Measurements from ENCODE around the gene ZFR2. TPM values are rescaled to one million over a fixed set of nuclear protein-coding genes. Genes with fewer than 3 reads are reported as not detected.

The ZFR2 gene
- total and polyA plus RNA-seq, 4 experiments from 2014 or later = 1.2 to 4.1 (median 3.5) TPM

DNA sequence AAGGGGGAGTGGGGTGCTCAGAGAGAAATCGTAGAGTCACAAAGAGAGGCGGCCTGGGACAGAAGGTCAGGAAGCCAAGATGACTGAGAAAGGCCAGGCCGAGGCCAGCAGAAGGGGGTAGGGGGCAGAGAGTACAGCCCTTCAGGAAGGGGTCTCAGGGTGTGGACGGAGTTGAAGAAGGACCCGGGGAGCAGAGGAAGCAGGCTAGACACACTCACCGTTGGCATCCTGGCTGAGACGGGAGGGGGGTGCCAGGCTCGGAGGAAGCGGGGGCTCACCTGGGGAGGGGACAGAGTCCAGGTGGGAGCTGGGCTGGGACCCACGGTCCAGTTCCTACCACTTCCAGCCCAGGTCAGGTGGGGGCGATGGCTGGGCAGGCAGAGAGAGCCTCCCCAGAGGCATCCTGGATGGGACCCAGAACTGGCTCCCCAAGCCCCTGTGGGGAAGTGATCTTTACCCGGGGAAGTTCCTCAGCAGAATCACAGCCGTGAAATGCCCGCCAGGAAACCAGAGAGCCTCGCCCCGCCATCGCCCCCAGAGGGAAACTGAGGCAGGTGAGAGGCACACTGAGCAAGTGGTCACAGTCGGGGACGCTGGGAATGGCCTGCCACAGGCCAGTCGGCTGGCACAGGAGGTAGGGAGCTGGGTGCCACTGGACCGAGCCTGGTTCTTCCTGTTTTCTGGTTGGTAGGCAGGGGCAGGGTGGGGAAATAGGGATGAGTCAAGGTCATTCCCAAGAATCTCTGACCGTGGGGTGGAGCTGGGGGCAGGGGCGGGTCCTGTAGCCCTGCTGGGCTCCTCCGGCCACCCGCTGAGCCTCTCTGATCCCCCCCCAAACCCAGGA, 84.0 kb downstream of the ZFR2 start:
- Histone ChIP-seq H3K9me3 (ENCODE audit: control insufficient read depth in 1 of 2, low read length in 2 of 2) (peaks cover 0 to 17% of the 10 kb centered on the region in 2 donors), H3K4me1 (ENCODE audit: insufficient read depth, low read length) (peaks cover 6% of the 10 kb centered on the region), H3K36me3 (ENCODE audit: insufficient read depth, low read length) (no peaks in the 10 kb centered on the region), H3K27me3 (ENCODE audit: insufficient read depth, low read length) (no peaks in the 10 kb centered on the region), H3K27ac (ENCODE audit: low read depth, low read length) (no peak overlapping the region), H3K4me3 (ENCODE audit: low read length in 2 of 2) (peak overlapping the region in 1 of 2 donors; percentile 23)
- Mint-ChIP-seq H3K4me3 (peak overlapping the region; percentile 82 to 85 (median 83)), H3K27me3 (no peaks in the 10 kb centered on the region), H3K9me3 (peaks cover 2 to 26% (median 19%) of the 10 kb centered on the region in 8 donors), H3K27ac (peak overlapping the region in 5 of 7 donors; percentile 31 to 75 (median 52)), H3K4me1 (peaks cover 6 to 19% (median 16%) of the 10 kb centered on the region in 4 donors), H3K36me3 (peaks cover 14 to 20% of the 10 kb centered on the region in 2 donors)
- intact Hi-C loops (cut with micrococcal nuclease) = loop anchor here (1.0 kb wide), 1 partner anchor 37 kb away; no protein-coding TSS in a partner anchor
- no peak for DNase-seq
- ChIA-PET POLR2A (ENCODE audit: partially characterized antibody) (interaction anchor here (1.4 to 2.1 kb wide), 2 partner anchors 22 to 37 kb away, joined by 4 to 8 read pairs; partner anchors contain the start of gene MRPL54), CTCF (ENCODE audit: partially characterized antibody) (no interaction called here)

DNA sequence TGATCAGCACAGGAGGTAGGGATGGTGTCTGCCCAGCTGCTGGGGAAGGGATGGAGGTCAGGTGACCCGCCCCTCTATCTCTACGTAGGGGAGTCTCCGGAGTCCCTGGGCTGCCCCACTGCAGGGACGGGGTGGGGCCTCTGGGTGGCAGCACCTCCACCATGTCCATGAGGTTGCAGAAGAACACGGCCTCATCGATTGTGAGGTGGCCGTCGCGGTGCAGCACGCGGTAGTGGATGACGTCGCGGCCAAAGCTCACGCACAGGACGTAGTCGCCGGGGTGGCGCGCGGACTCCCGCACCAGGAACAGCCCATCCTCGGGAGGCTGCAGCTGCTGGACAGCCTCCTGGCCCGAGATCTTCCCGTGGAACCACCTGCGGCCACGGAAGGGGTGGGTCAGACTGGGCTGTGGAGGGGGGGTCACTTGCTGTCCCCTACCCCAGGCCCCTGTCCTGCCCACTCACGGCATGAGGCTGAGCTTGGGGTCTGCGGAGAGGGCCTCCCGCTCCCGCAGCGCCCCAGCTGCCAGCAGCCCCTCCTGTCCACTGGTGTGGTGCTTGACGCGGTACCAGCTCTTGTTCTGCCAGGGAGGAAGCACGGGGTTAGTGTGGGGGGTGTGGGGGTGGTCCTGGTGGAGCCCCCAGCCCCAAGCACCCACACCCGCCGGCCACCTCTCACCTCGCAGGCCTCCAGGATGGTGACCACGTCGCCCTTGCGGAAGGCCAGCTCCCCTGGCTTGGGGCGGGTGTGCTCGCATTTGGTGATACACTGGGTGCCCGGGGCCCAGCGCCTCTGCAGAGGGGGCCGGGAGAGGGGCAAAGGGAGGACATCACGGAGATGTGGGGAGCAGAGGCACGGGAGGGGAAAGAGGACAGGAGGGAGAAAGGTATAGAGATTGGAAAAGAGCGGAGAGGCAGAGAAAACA, 84.9 kb downstream of the ZFR2 start:
- intact Hi-C loops (cut with micrococcal nuclease) = no loop called here
- H3K9me3 ChIP-seq (ENCODE audit: control insufficient read depth in 1 of 2, low read length in 2 of 2) = peaks cover 0 to 17% of the 10 kb centered on the region in 2 donors
- Mint-ChIP-seq H3K36me3 (peaks cover 14 to 20% of the 10 kb centered on the region in 2 donors), H3K9me3 (peaks cover 2 to 27% (median 19%) of the 10 kb centered on the region in 8 donors), H3K27ac (peak overlapping the region in 5 of 7 donors; percentile 6 to 79 (median 42)), H3K4me3 (peak overlapping the region in 6 of 8 donors; percentile 41 to 85 (median 82)), H3K27me3 (no peaks in the 10 kb centered on the region), H3K4me1 (peaks cover 4 to 17% (median 13%) of the 10 kb centered on the region in 4 donors)
- CTCF ChIA-PET (ENCODE audit: partially characterized antibody) = interaction anchor here (0.7 to 1.9 kb wide), 3 partner anchors 21 to 38 kb away, joined by 3 to 5 read pairs (median 5); partner anchors contain the start of gene MRPL54
- H3K4me3 ChIP-seq (ENCODE audit: low read length in 2 of 2) = no peak overlapping the region
- H3K4me1 ChIP-seq (ENCODE audit: insufficient read depth, low read length) = peaks cover 6% of the 10 kb centered on the region
- H3K27me3 ChIP-seq (ENCODE audit: insufficient read depth, low read length) = no peaks in the 10 kb centered on the region
- peak in 3 of 5 donors; percentile 36 to 40 (median 39) for DNase-seq
- no peak overlapping the region for H3K27ac ChIP-seq (ENCODE audit: low read depth, low read length)
- no peaks in the 10 kb centered on the region for H3K36me3 ChIP-seq (ENCODE audit: insufficient read depth, low read length)
- POLR2A ChIA-PET (ENCODE audit: partially characterized antibody) = interaction anchor here (0.9 to 2.1 kb wide), 2 partner anchors 21 to 38 kb away, joined by 4 to 8 read pairs; partner anchors contain the start of gene MRPL54

DNA sequence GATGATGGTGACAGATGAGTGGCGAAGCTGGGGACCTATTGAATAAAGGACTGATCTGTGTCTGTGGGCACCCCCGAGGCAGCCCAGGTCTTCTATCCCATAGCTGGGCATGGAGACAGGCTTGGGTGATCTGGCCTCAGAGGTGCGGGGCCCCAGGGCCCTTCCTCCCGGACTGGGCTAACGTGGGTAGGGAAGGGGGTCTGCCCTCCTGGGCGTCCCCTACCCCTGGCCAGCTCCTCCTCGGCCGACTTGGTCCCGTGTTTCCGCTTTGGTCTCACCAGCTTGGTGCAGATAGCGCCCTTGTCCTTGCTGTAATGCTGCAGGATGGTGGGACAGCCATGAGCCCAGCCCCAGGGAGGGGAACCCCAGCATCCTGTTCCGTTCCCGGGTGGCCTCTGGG, 85.9 kb downstream of the ZFR2 start:
- ChIA-PET POLR2A (ENCODE audit: partially characterized antibody) (no interaction called here), CTCF (ENCODE audit: partially characterized antibody) (interaction anchor here (1.4 to 1.9 kb wide), 2 partner anchors 20 to 39 kb away, joined by 5 read pairs; partner anchors contain the start of gene MRPL54)
- H3K9me3 Mint-ChIP-seq = peaks cover 2 to 27% (median 19%) of the 10 kb centered on the region in 8 donors
- Histone ChIP-seq H3K4me3 (ENCODE audit: low read length in 2 of 2) (no peak overlapping the region), H3K27ac (ENCODE audit: low read depth, low read length) (no peak overlapping the region), H3K36me3 (ENCODE audit: insufficient read depth, low read length) (no peaks in the 10 kb centered on the region), H3K4me1 (ENCODE audit: insufficient read depth, low read length) (peaks cover 6% of the 10 kb centered on the region), H3K27me3 (ENCODE audit: insufficient read depth, low read length) (no peaks in the 10 kb centered on the region), H3K9me3 (ENCODE audit: control insufficient read depth in 1 of 2, low read length in 2 of 2) (peaks cover 0 to 17% of the 10 kb centered on the region in 2 donors)
- peak overlapping the region in 1 of 7 donors; percentile 68 for H3K27ac Mint-ChIP-seq
- H3K4me1 Mint-ChIP-seq = peaks cover 3 to 15% (median 12%) of the 10 kb centered on the region in 4 donors
- intact Hi-C loops (cut with micrococcal nuclease) = no loop called here
- no peak for DNase-seq
- no peak overlapping the region for H3K4me3 Mint-ChIP-seq
- peaks cover 14 to 20% of the 10 kb centered on the region in 2 donors for H3K36me3 Mint-ChIP-seq
- H3K27me3 Mint-ChIP-seq = no peaks in the 10 kb centered on the region

DNA sequence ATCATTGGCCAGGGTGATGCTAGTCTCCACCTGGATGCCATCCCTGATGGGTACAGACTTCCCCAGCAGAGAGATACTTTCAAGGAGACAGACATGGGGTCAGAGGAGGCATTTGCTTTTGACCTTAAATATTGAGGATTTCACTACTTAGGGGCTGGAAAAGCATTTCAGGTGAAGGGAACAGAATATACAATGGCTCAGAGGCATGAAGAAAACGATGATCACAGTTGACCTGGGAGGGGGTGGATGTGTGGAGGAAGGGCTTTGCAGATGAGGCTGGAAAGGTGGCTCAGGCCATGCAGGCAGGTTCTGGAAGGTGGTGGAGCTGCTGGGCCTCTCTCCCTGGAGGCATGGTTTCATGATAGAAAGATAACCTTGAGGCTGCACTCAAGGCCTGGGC, 86.5 kb downstream of the ZFR2 start:
- H3K9me3 Mint-ChIP-seq = peaks cover 2 to 27% (median 19%) of the 10 kb centered on the region in 8 donors
- Histone ChIP-seq H3K9me3 (ENCODE audit: control insufficient read depth in 1 of 2, low read length in 2 of 2) (peaks cover 0 to 17% of the 10 kb centered on the region in 2 donors), H3K27ac (ENCODE audit: low read depth, low read length) (no peak overlapping the region), H3K4me3 (ENCODE audit: low read length in 2 of 2) (no peak overlapping the region), H3K4me1 (ENCODE audit: insufficient read depth, low read length) (peaks cover 6% of the 10 kb centered on the region), H3K27me3 (ENCODE audit: insufficient read depth, low read length) (no peaks in the 10 kb centered on the region), H3K36me3 (ENCODE audit: insufficient read depth, low read length) (no peaks in the 10 kb centered on the region)
- POLR2A ChIA-PET (ENCODE audit: partially characterized antibody) = no interaction called here
- intact Hi-C loops (cut with micrococcal nuclease) = no loop called here
- H3K27ac Mint-ChIP-seq = no peak overlapping the region
- no peak for DNase-seq
- CTCF ChIA-PET (ENCODE audit: partially characterized antibody) = interaction anchor here (1.9 kb wide), 1 partner anchor 20 kb away, joined by 5 read pairs; the partner anchor contains the start of gene MRPL54
- H3K36me3 Mint-ChIP-seq = peaks cover 14 to 20% of the 10 kb centered on the region in 2 donors
- H3K4me1 Mint-ChIP-seq = peaks cover 3 to 15% (median 12%) of the 10 kb centered on the region in 4 donors
- H3K4me3 Mint-ChIP-seq = peak overlapping the region in 3 of 8 donors; percentile 11 to 71 (median 61)
- H3K27me3 Mint-ChIP-seq = no peaks in the 10 kb centered on the region

DNA sequence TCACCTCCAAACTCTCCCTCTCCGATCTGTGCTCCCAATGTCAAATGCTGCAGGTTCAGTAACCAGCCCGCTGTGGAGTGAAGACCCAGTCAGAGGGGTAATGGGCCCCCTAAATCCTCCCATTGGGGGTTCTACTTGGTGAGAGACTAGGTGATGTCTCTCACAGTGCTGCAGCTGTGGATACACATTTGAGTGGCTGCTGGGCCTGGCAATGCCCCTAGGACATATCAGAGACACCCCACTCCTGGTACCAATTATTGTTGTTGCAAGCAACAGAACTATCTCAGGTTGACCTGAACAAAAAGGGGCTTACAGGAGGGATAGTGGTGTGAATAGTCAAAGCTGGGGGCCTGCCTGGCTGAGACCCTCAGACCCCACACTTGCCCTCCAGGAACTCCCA, 87.2 kb downstream of the ZFR2 start:
- CTCF ChIA-PET (ENCODE audit: partially characterized antibody) = no interaction called here
- intact Hi-C loops (cut with micrococcal nuclease) = no loop called here
- H3K36me3 Mint-ChIP-seq = peaks cover 14 to 20% of the 10 kb centered on the region in 2 donors

DNA sequence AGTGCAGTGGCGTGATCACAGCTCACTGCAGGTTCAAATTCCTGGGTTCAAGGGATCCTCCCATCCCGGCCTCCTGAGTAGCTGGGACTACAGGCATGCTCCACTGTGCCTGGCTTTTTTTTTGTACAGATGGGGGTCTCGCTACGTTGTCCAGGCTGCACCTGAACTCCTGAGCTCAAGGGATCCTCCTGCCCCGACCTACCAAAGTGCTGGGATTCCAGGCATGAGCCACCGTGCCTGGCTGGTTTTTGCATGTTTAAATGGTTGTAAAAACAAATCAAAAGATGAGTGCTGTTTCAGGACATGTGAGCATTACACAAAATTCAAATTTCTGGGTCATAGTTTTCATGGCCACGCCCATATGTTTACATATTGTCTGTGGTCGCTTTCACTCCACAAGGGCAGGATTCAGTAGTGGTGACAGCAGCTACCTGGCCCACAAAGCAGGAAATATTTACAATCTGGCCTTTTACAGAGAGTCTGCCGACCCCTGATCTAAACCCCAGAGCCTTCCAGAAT, 88.0 kb downstream of the ZFR2 start:
- Mint-ChIP-seq H3K4me3 (peak overlapping the region in 1 of 8 donors; percentile 11), H3K36me3 (peaks cover 14 to 20% of the 10 kb centered on the region in 2 donors), H3K27ac (peak overlapping the region in 4 of 7 donors; percentile 17 to 44 (median 28)), H3K27me3 (no peaks in the 10 kb centered on the region), H3K9me3 (peaks cover 2 to 27% (median 19%) of the 10 kb centered on the region in 8 donors), H3K4me1 (peaks cover 2 to 15% (median 11%) of the 10 kb centered on the region in 4 donors)
- Histone ChIP-seq H3K36me3 (ENCODE audit: insufficient read depth, low read length) (no peaks in the 10 kb centered on the region), H3K27me3 (ENCODE audit: insufficient read depth, low read length) (no peaks in the 10 kb centered on the region), H3K27ac (ENCODE audit: low read depth, low read length) (no peak overlapping the region), H3K4me1 (ENCODE audit: insufficient read depth, low read length) (no peaks in the 10 kb centered on the region), H3K4me3 (ENCODE audit: low read length in 2 of 2) (no peak overlapping the region), H3K9me3 (ENCODE audit: control insufficient read depth in 1 of 2, low read length in 2 of 2) (peaks cover 0 to 17% of the 10 kb centered on the region in 2 donors)
- ChIA-PET CTCF (ENCODE audit: partially characterized antibody) (no interaction called here), POLR2A (ENCODE audit: partially characterized antibody) (interaction anchor here (0.6 kb wide), 1 partner anchor 20 kb away, joined by 4 read pairs; no protein-coding TSS in a partner anchor)
- intact Hi-C loops (cut with micrococcal nuclease) = no loop called here
- DNase-seq = peak in 3 of 5 donors; percentile 18 to 37 (median 35)

More for the DNA sequence above, 87.2 kb downstream of the ZFR2 start:
- H3K27ac ChIP-seq (ENCODE audit: low read depth, low read length) = no peak overlapping the region
- H3K4me1 ChIP-seq (ENCODE audit: insufficient read depth, low read length) = peaks cover 2% of the 10 kb centered on the region
- POLR2A ChIA-PET (ENCODE audit: partially characterized antibody) = no interaction called here
- H3K9me3 ChIP-seq (ENCODE audit: control insufficient read depth in 1 of 2, low read length in 2 of 2) = peaks cover 0 to 17% of the 10 kb centered on the region in 2 donors
- no peaks in the 10 kb centered on the region for H3K36me3 ChIP-seq (ENCODE audit: insufficient read depth, low read length)
- no peaks in the 10 kb centered on the region for H3K27me3 Mint-ChIP-seq
- H3K27ac Mint-ChIP-seq = peak overlapping the region in 2 of 7 donors; percentile 53 to 77
- H3K4me1 Mint-ChIP-seq = peaks cover 3 to 15% (median 11%) of the 10 kb centered on the region in 4 donors
- no peak for DNase-seq
- H3K9me3 Mint-ChIP-seq = peaks cover 2 to 27% (median 19%) of the 10 kb centered on the region in 8 donors
- no peak overlapping the region for H3K4me3 ChIP-seq (ENCODE audit: low read length in 2 of 2)
- H3K27me3 ChIP-seq (ENCODE audit: insufficient read depth, low read length) = no peaks in the 10 kb centered on the region
- H3K4me3 Mint-ChIP-seq = peak overlapping the region in 1 of 8 donors; percentile 43
